Esophagus squamous epithelium (tissue), 5 donors: ENCODE data around the gene FAM234A. TPM values are rescaled to one million over a fixed set of nuclear protein-coding genes. Genes with fewer than 3 reads are reported as not detected.
"Not testable (repeated sequence)": the region's sequence is repeated elsewhere in the genome, so short reads cannot be mapped to it uniquely, and the experiment has no call there.

Source experiments
- DNase-seq: peaks from one replicate; lab custom pipeline; 2025; lab: John Stamatoyannopoulos, UW
- H3K27ac ChIP-seq, 4 donors: fragments of 200-600 bp; sonication (generic); one replicate each; pipeline ENCODE4 v1.5.1; 2016 to 2019; ENCODE audit warnings: mild to moderate bottlenecking in 1 of 4
- H3K27me3 ChIP-seq, 4 donors: fragments of 200-600 bp; sonication (generic); 1 replicate in 3 of 4; 2 replicates in 1 of 4; pipeline versions ENCODE4 v1.5.1 to v1.6.0; 2017 to 2021; ENCODE audit warnings: antibody characterized with exemption in 1 of 4
- H3K36me3 ChIP-seq, 3 donors: fragments of 200-600 bp; sonication (generic); one replicate each; pipeline ENCODE4 v1.5.1; 2016 to 2019
- H3K4me1 ChIP-seq, 3 donors: fragments of 200-600 bp; sonication (generic); one replicate each; pipeline ENCODE4 v1.5.1; 2017 to 2019
- H3K4me3 ChIP-seq, 4 donors: fragments of 200-600 bp; sonication (generic); 1 replicate in 3 of 4; 2 replicates in 1 of 4; pipeline ENCODE4 v1.5.1; 2016 to 2019; ENCODE audit warnings: mild to moderate bottlenecking in 2 of 4, moderate library complexity in 1 of 4
- H3K9me3 ChIP-seq, 3 donors: fragments of 200-600 bp; sonication (generic); one replicate each; pipeline ENCODE4 v1.5.1; 2016 to 2019
- CTCF ChIP-seq, 6 experiments: fragments of 450-650 bp in 4 of 6; fragments of 200-600 bp in 2 of 6; sonication (generic) in 2 of 6; IDR thresholded peaks; one replicate each; pipeline ENCODE4 v1.5.1; 2016 to 2019; ENCODE audit warnings: antibody characterized with exemption in 6 of 6, mild to moderate bottlenecking in 4 of 6, moderate library complexity in 4 of 6
- POLR2A ChIP-seq, 4 donors: fragments of 450-650 bp; IDR thresholded peaks; one replicate each; pipeline ENCODE4 v1.6.1; 2017; ENCODE audit warnings: antibody characterized with exemption in 4 of 4, mild to moderate bottlenecking in 4 of 4, moderate library complexity in 3 of 4
- WGBS, 2 donors: methylation state at CpG; one replicate each; pipeline ENCODE4 v1.1.5; 2018; 5-methylcytosine and 5-hydroxymethylcytosine counted together
- intact Hi-C: fragments of 100-400 bp; cut with DNase I; formaldehyde crosslinking; loops from one replicate; pipeline ENCODE4 v1.15.0; 2022
- total RNA-seq, 4 donors: library from RNA; depleted of rRNA; stranded (reverse); fragments of >200 nt; gene quantifications; one replicate each; pipeline ENCODE4 v1.1.0, GENCODE V29; 2016
- donor health status: DM: yes; HTN: yes; CAD: no.

Gene FAM234A
- total RNA-seq, 4 donors from 2014 or later: 16.5 to 147 (median 60.0) TPM

GRCh38 chr16:228151-228851 lies 6.3 kb upstream of the FAM234A start:
- intact Hi-C loops: no loop called here
- H3K27me3 ChIP-seq: no peaks in the 10 kb centered on the region
- H3K4me3 ChIP-seq: peak overlapping the region; percentile 78 to 98 (median 83)
- H3K36me3 ChIP-seq: peaks cover 0 to 47% (median 33%) of the 10 kb centered on the region in 3 donors
- peaks cover 6 to 27% (median 16%) of the 10 kb centered on the region in 3 donors for H3K4me1 ChIP-seq
- 10 to 14% methylated on average over 5 to 9 of the region's 9 CpGs for WGBS, 2 donors
- DNase-seq: no peak
- H3K9me3 ChIP-seq: no peaks in the 10 kb centered on the region
- peak overlapping the region; percentile 94 to 99 (median 96) for H3K27ac ChIP-seq
- TF ChIP-seq POLR2A (IDR thresholded peaks at IDR 0.05) (no peak), CTCF (IDR thresholded peaks at IDR 0.05) (no peak)

GRCh38 chr16:228852-229730 lies 5.5 kb upstream of the FAM234A start, which contains the start of gene LUC7L:
TSS of gene LUC7L (minus strand) at chr16:229449. CDS start at chr16:229339, 110 bp downstream.
- peaks cover 6 to 29% (median 16%) of the 10 kb centered on the region in 3 donors for H3K4me1 ChIP-seq
- peak within 1 kb of the TSS; percentile 78 to 98 (median 83) for H3K4me3 ChIP-seq
- no peaks in the 10 kb centered on the region for H3K9me3 ChIP-seq
- DNase-seq: no peak
- TF ChIP-seq CTCF (IDR thresholded peaks at IDR 0.05): peak in 1 of 6 experiments; percentile 8
- TF ChIP-seq POLR2A (IDR thresholded peaks at IDR 0.05): peak in 3 of 4 donors; percentile 31 to 95 (median 81)
- H3K27me3 ChIP-seq: no peaks in the 10 kb centered on the region
- intact Hi-C loops: no loop called here
- 4 to 8% methylated on average over 10 to 26 of the region's 88 CpGs for WGBS, 2 donors
- H3K27ac ChIP-seq: peak within 1 kb of the TSS; percentile 94 to 99 (median 96)
- H3K36me3 ChIP-seq: peaks cover 0 to 39% (median 25%) of the 10 kb centered on the region in 3 donors

- Histone ChIP-seq H3K27me3 (no peaks in the 10 kb centered on the region), H3K4me3 (peak overlapping the region; percentile 78 to 98 (median 83))
- 78 to 82% methylated on average over 22 of the region's 22 CpGs for WGBS, 2 donors
Measured at GRCh38 chr16:229731-230281, 4.8 kb upstream of the FAM234A start.

GRCh38 chr16:230351-230750 lies 4.3 kb upstream of the FAM234A start:
- H3K9me3 ChIP-seq, DNase-seq, H3K27me3 ChIP-seq, H3K27ac ChIP-seq, intact Hi-C loops, H3K4me3 ChIP-seq: not testable (repeated sequence)
- WGBS, 2 donors: 93 to 95% methylated on average over 16 to 18 of the region's 18 CpGs
- Histone ChIP-seq H3K36me3 (peaks cover 0 to 27% (median 15%) of the 10 kb centered on the region in 3 donors), H3K4me1 (peaks cover 6 to 33% (median 18%) of the 10 kb centered on the region in 3 donors)

More at GRCh38 chr16:229731-230281, 4.8 kb upstream of the FAM234A start:
- intact Hi-C loops: no loop called here
- TF ChIP-seq CTCF (IDR thresholded peaks at IDR 0.05): no peak
- no peak for TF ChIP-seq POLR2A (IDR thresholded peaks at IDR 0.05)
- DNase-seq: no peak
- no peaks in the 10 kb centered on the region for H3K9me3 ChIP-seq
- peak overlapping the region; percentile 94 to 99 (median 96) for H3K27ac ChIP-seq
- peaks cover 0 to 32% (median 19%) of the 10 kb centered on the region in 3 donors for H3K36me3 ChIP-seq
- H3K4me1 ChIP-seq: peaks cover 6 to 31% (median 18%) of the 10 kb centered on the region in 3 donors

GRCh38 chr16:230949-231348 lies 3.7 kb upstream of the FAM234A start:
- intact Hi-C loops: no loop called here
- 72 to 78% methylated on average over 18 to 20 of the region's 22 CpGs for WGBS, 2 donors
- TF ChIP-seq POLR2A (IDR thresholded peaks at IDR 0.05): no peak
- TF ChIP-seq CTCF (IDR thresholded peaks at IDR 0.05): no peak
- Histone ChIP-seq H3K27ac (no peak overlapping the region), H3K4me1 (peaks cover 6 to 39% (median 24%) of the 10 kb centered on the region in 3 donors), H3K4me3 (no peak overlapping the region), H3K36me3 (peaks cover 0 to 21% (median 11%) of the 10 kb centered on the region in 3 donors), H3K9me3 (no peaks in the 10 kb centered on the region), H3K27me3 (no peaks in the 10 kb centered on the region)
- DNase-seq: no peak
